ENCODE measurements around the gene FRRS1L.

DNA sequence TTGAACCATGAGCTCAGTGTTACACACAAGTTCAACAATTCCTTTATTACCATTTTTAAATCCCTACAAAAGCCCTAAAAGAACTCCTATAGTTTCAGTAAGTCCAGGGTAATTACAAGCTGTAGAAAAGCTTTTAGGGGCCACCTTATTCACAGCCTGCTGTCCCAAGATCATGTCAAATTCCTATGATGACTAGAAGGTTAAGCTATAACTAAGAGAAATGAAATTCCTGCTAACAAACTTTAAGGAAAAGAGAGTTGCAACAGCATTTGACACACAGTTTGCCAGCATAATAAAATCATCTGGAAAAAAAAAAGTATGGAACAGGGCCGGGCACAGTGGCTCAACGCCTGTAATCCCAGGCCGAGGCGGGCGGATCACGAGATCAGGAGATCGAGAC lies 78.8 kb downstream of the FRRS1L start:
- TF ChIP-seq, protein P1, sequence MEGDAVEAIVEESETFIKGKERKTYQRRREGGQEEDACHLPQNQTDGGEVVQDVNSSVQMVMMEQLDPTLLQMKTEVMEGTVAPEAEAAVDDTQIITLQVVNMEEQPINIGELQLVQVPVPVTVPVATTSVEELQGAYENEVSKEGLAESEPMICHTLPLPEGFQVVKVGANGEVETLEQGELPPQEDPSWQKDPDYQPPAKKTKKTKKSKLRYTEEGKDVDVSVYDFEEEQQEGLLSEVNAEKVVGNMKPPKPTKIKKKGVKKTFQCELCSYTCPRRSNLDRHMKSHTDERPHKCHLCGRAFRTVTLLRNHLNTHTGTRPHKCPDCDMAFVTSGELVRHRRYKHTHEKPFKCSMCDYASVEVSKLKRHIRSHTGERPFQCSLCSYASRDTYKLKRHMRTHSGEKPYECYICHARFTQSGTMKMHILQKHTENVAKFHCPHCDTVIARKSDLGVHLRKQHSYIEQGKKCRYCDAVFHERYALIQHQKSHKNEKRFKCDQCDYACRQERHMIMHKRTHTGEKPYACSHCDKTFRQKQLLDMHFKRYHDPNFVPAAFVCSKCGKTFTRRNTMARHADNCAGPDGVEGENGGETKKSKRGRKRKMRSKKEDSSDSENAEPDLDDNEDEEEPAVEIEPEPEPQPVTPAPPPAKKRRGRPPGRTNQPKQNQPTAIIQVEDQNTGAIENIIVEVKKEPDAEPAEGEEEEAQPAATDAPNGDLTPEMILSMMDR (IDR thresholded peaks at IDR 0.05; ENCODE audit: low read length): no peak
- TF ChIP-seq EZH2 (optimal IDR thresholded peaks at IDR 0.05; ENCODE audit: low read depth, low read length) (no peak), EZH2phosphoT487 (IDR thresholded peaks at IDR 0.05; ENCODE audit: low read length) (no peak)

Data from MM.1S (cell line).